ENCODE data around the gene MSH3.
"Not testable (repeated sequence)": the region's sequence is repeated elsewhere in the genome, so short reads cannot be mapped to it uniquely, and the experiment has no call there.

MSH3 gene

GRCh38 chr5:80777347-80778287 is 123.2 kb downstream of the MSH3 start:
- no peak overlapping the region for H3K27ac ChIP-seq
- TF ChIP-seq, protein P1, sequence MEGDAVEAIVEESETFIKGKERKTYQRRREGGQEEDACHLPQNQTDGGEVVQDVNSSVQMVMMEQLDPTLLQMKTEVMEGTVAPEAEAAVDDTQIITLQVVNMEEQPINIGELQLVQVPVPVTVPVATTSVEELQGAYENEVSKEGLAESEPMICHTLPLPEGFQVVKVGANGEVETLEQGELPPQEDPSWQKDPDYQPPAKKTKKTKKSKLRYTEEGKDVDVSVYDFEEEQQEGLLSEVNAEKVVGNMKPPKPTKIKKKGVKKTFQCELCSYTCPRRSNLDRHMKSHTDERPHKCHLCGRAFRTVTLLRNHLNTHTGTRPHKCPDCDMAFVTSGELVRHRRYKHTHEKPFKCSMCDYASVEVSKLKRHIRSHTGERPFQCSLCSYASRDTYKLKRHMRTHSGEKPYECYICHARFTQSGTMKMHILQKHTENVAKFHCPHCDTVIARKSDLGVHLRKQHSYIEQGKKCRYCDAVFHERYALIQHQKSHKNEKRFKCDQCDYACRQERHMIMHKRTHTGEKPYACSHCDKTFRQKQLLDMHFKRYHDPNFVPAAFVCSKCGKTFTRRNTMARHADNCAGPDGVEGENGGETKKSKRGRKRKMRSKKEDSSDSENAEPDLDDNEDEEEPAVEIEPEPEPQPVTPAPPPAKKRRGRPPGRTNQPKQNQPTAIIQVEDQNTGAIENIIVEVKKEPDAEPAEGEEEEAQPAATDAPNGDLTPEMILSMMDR (conservative IDR thresholded peaks at IDR 0.05), result no peak
- TF ChIP-seq ZFX (IDR thresholded peaks at IDR 0.05), result no peak

DNA sequence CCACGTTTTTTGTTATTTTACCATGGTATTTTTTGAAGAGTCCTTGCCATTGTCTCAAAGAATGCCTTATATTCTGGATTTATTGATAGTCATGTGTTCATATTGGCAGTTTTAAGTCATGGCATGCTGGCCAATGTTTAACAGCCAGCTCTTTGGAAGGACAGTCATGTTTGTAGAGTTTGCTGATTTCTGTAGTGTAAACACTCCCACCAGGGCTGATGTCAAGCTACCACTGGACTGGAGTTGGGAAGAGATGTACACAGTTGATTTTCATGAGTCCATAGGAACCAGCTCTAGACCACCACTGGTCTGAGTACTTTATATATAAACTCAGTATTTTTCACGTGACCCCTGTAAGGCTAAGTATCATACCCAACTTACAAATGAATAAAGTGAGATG is 125.6 kb downstream of the MSH3 start:
- no peak overlapping the region for H3K27ac ChIP-seq
- TF ChIP-seq, protein P1 (conservative IDR thresholded peaks at IDR 0.05), result no peak
- TF ChIP-seq ZFX (IDR thresholded peaks at IDR 0.05), result no peak

DNA sequence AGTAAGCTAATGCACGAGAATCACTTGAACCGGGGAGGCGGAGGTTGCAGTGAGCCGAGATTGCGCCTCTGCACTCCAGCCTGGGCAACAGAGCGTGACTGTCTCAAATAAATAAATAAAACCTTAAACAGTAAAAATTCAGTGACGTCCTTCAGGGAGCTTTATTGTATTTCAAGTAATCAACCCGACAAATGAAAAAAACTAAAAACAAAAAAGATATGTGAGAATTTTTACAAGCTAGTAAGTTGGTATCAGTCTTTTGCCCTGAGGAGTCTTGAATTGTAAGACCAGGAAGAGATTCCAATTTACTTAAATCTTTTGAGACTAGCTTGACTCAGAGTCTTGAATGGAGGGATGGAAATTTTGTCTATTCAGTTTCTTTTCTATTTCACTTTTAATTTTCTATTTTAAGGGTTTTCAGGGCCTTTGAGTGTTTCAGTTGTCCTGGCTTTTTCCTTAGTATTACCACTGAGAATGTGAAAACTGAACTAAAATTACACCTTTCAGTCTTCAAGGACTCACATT is 126.4 kb downstream of the MSH3 start:
- TF ChIP-seq, protein P1 (conservative IDR thresholded peaks at IDR 0.05), result no peak
- TF ChIP-seq ZFX (IDR thresholded peaks at IDR 0.05), result no peak
- H3K27ac ChIP-seq, result no peak overlapping the region

DNA sequence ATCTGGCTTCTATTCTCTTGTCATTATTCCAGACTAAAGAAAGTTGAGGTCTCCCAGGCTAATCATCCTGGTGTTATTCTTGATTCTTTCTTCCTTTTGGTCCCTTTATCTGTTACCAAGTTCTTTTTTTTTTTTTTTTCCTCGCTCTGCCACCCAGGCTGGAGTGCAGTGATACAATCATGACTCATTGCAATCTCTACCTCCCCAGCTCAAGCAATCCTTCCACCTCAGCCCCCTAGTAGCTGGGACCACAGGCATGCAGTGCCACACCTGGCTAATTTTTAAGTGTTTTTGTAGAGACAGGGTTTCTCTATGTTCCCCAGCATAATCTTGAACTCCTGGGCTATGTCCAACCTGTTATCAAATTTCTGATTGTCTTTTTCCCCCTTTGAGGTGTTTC is 126.9 kb downstream of the MSH3 start:
- no peak for TF ChIP-seq ZFX (IDR thresholded peaks at IDR 0.05)
- TF ChIP-seq, protein P1 (conservative IDR thresholded peaks at IDR 0.05), result no peak
- no peak overlapping the region for H3K27ac ChIP-seq

- no peak overlapping the region for H3K27ac ChIP-seq
- TF ChIP-seq, protein P1 (conservative IDR thresholded peaks at IDR 0.05), result no peak
- no peak for TF ChIP-seq ZFX (IDR thresholded peaks at IDR 0.05)
These were observed 128.2 kb downstream of the MSH3 start for GRCh38 chr5:80782626-80783025.

DNA sequence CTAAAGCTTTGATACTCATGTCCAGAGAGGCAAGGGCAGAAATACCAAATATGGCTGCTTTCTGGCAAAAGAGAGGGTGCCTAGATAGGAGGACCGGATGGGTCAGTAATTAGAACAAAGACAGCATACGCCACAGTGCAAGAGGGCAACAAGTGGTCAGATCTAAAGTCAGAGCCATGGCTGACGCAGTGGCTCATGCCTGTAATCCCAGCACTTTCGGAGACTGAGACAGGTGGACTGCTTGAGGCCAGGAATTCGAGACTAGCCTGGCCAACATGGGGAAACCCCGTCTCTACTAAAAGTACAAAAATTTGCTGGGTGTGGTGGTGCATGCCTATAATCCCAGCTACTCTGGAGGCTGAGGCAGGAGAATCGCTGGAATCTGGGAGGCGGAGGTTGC is 129.3 kb downstream of the MSH3 start:
- H3K27ac ChIP-seq, result not testable (repeated sequence)

- no peak overlapping the region for H3K27ac ChIP-seq
- TF ChIP-seq ZFX (IDR thresholded peaks at IDR 0.05), result no peak
- TF ChIP-seq, protein P1 (conservative IDR thresholded peaks at IDR 0.05), result no peak
These were observed 130.0 kb downstream of the MSH3 start for GRCh38 chr5:80784451-80784850.

GRCh38 chr5:80789319-80790016 is 135.0 kb downstream of the MSH3 start:
- H3K27ac ChIP-seq, result not testable (repeated sequence)
